HG03066 (cell line): ENCODE data around the gene KCTD7.
"Not testable (repeated sequence)": the region's sequence is repeated elsewhere in the genome, so short reads cannot be mapped to it uniquely, and the experiment has no call there.

ENCODE experiments used
- ATAC-seq: cut with Tn5 transposase; IDR thresholded peaks from one replicate; pipeline ENCODE4 v1.9.1; 2021; ENCODE audit warnings: low read depth; ENCODE audit not compliant: unreplicated experiment

The KCTD7 gene

DNA sequence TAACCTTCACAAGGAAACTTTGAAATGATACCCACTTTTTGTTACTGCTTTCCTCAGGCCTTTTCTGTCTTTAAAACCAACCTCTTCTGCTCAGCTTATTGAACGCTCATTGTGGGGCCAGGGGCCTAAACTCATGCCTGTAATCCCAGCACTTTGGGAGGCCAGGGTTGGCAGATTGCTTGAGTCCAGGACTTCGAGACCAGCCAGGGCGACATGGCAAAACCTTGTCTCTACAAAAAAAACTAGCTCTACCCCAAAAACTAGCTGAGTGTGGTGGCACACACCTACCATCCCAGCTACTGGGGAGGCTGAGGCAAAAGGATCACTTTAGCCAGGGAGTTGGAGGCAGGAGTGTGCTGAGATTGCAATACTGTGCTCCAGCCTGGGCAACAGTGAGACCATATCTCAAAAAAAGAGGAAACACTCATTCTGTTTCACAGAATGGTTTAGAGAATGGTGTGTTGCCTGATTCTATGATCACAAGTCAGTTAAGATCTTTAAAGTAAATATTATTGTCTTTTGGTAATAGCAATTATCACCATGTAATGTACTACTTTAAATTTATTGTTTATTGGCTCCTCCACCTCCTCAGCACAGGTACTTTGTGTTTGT lies 51.1 kb downstream of the KCTD7 start:
- ATAC-seq = no peak

GRCh38 chr7:66681491-66682349 lies 53.0 kb downstream of the KCTD7 start:
- peak; percentile 92 for ATAC-seq

DNA sequence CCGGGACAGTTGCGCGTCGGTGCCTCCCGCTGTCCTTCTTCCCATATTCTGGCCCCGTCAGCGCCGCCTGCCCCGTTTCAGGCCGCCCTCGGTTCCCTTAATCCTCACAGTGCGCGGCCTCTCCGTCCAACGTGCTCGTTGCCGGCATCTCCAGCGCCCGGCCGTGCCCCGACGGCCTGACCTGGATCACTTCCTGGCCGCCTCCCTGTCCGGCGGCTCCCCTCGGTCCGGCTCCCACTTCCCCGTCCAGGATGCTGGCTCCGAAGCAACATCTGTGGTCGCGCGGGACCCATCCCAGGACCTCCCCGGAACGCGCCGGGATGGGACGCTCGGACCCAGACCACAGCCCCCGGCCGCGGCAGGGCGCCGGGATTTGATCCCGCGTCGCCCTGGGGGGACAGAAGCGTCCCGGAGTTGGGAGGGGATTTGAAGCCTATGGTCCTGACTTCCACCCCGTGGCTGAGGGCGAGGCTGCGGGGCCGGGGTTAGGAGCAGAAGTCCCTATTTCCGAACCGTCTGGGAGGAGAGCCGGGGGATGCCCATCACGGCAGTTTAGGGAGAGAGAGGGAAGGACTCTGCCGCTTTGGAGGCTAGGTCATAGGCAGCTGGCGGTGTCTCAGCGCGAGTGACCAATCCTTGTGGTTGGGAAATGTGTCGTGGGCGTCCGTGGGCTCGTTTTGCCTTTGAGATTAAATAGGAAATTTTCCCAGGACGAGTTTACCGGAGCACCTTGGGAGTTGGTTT lies 53.8 kb downstream of the KCTD7 start:
- no peak for ATAC-seq

DNA sequence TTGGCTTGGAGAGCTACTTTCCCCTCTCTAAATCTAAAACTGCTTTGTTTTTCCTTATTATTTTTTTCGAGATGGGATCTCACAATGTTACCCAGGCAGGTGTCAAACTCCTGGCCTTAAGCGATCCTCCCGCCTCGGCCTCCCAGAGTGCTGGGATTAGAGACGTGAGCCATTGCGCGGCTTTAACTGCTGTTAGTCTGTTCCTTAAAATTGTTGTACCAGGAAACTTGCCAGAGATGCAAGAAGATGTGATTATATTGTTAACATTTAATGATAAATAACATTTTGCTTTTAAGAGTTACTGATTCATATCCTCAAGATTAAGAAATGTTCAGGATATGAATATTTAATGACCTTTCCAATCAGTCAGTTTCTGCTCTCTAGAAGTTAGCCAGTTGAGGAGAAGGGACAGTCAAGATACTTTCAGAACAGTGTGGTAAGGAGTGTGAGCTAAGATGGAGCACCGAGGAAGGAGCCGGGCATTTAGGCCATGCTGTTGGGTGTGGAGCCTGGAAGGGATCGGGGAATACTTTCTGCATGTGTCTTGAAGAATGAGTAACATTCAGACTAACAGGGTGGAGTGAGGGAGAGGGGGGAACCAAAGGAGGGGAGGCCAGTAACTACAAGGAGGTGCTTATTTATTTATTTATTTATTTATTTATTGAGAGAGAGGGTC lies 54.6 kb downstream of the KCTD7 start:
- not testable (repeated sequence) for ATAC-seq

DNA sequence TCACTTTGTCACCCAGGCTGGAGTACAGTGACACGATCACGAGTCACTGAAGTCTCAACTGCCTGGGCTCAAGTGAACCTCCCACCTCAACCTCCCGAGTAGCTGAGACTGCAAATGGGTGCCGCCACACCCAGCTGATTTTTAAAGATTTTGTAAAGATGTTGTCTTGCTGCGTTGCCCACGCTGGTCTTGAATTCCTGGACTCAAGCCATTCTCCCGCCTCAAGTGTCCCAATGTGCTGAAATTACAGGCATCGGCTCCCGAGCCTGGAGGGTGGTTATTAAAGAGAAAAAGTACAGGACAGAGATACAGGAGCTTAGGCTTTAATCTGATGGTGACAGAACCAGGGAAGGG lies 55.1 kb downstream of the KCTD7 start:
- no peak for ATAC-seq

DNA sequence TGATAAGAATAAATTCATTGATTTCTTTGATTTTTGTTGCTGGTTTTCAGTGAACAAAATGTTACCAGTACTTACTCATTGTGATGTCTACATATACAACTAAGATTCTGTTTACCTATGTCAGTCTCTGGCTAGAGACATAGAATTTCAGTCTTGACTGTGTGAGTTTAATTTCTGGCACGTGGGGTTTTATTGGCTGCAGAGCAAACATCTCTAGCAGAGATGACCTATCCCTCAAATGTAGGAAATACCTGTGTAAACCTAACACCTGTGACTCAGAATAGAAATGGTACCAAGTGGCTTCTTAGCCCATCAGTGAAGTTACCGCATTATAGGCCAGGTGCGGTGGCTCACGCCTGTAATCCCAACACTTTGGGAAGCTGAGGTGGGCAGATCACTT lies 57.0 kb downstream of the KCTD7 start:
- not testable (repeated sequence) for ATAC-seq

- ATAC-seq = no peak
These were observed 58.5 kb downstream of the KCTD7 start for GRCh38 chr7:66687186-66687585.

DNA sequence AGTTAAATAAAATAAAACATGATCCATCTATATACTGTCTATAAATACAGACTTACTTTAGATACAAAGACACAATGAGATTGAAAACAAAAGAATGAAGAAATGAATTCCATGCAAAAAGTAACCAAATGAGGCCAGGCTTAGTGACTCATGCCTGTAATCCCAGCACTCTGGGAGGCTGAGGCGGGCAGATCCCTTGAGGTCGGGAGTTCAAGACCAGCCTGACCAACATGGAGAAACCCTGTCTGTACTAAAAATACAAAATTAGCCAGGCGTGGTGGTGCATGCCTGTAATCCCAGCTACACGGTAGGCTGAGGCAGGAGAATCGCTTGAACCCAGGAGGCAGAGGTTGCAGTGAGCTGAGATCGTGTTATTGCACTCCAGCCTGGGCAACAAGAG lies 59.0 kb downstream of the KCTD7 start:
- ATAC-seq = not testable (repeated sequence)

GRCh38 chr7:66689081-66689480 lies 60.4 kb downstream of the KCTD7 start:
- ATAC-seq = no peak

- ATAC-seq = no peak
These were observed 64.7 kb downstream of the KCTD7 start for GRCh38 chr7:66693331-66693730.
